Stimulated activated CD8-positive, alpha-beta memory T cell treated with anti-CD3 and anti-CD28 coated beads, Interleukin-4, amount 100 ng/mL, for 1 hour (primary cell): Measurements from ENCODE around the gene MYDGF.

ENCODE experiments used
- DNase-seq, 2 donors: peaks; one replicate each; pipeline ENCODE4 v3.0.0-alpha.2; 2020; ENCODE audit warnings: low read depth in 2 of 2, low spot score in 1 of 2

The MYDGF gene

GRCh38 chr19:4676955-4677731, 7.0 kb upstream of the MYDGF start:
- DNase-seq = no peak

GRCh38 chr19:4675346-4675745, 5.2 kb upstream of the MYDGF start:
- DNase-seq = no peak

GRCh38 chr19:4673726-4674125, 3.6 kb upstream of the MYDGF start:
- DNase-seq = no peak

- DNase-seq = no peak
Observed at GRCh38 chr19:4673216-4673615, 3.1 kb upstream of the MYDGF start.

- DNase-seq = no peak
Observed at GRCh38 chr19:4671185-4671851, 1.2 kb upstream of the MYDGF start.

- DNase-seq = no peak
Observed at GRCh38 chr19:4664642-4665041, 5.5 kb downstream of the MYDGF start.

- DNase-seq = no peak
Observed at GRCh38 chr19:4662812-4663211, 7.3 kb downstream of the MYDGF start.

GRCh38 chr19:4662020-4662695, 8.0 kb downstream of the MYDGF start:
- DNase-seq = no peak

- DNase-seq = no peak
Observed at GRCh38 chr19:4660993-4661392, 9.1 kb downstream of the MYDGF start.

- no peak for DNase-seq
Observed at GRCh38 chr19:4660181-4660791, 9.9 kb downstream of the MYDGF start.

- no peak for DNase-seq
Observed at GRCh38 chr19:4657835-4658234, 12.3 kb downstream of the MYDGF start.

GRCh38 chr19:4657262-4657661, 12.9 kb downstream of the MYDGF start:
- DNase-seq = no peak

- no peak for DNase-seq
Observed at GRCh38 chr19:4656102-4656501, 14.0 kb downstream of the MYDGF start.

GRCh38 chr19:4654437-4655361, 15.4 kb downstream of the MYDGF start:
- no peak for DNase-seq

- DNase-seq = no peak
Observed at GRCh38 chr19:4653793-4654436, 16.2 kb downstream of the MYDGF start.

GRCh38 chr19:4652075-4652474, 18.1 kb downstream of the MYDGF start:
- no peak for DNase-seq

- DNase-seq = no peak
Observed at GRCh38 chr19:4650159-4650558, 20.0 kb downstream of the MYDGF start.

GRCh38 chr19:4649392-4650047, 20.6 kb downstream of the MYDGF start:
- DNase-seq = no peak
